HCT116 (cell line): Measurements from ENCODE around the gene IFT57. TPM values are rescaled to one million over a fixed set of nuclear protein-coding genes. Genes with fewer than 3 reads are reported as not detected.

Experiments
- ATAC-seq: fragments of 200-7000 bp; cut with Tn5 transposase; 2 replicates; pipeline ENCODE4 v1.9.1; 2020; ENCODE audit warnings: mild to moderate bottlenecking, moderate library complexity
- BruUV-seq: library from RNA; stranded (reverse); fragments of 400-500 nt; replicated peaks from 2 replicates; lab custom pipeline; 2021; lab: Mats Ljungman, UMichigan
- CTCF ChIA-PET: fragments of 300-600 bp; sonication (Branson Sonifier 250); formaldehyde crosslinking; loops from one replicate; lab custom pipeline; 2021; ENCODE audit warnings: antibody characterized with exemption; lab: Charles Lee
- POLR2A ChIA-PET: fragments of 300-600, 350-600 bp; sonication (Branson Sonifier 250); formaldehyde crosslinking; loops from one replicate; lab custom pipeline; 2021; ENCODE audit warnings: antibody characterized with exemption; lab: Charles Lee
- RAD21 ChIA-PET, 2 experiments: fragments of 300-600 bp; sonication (Branson Sonifier 250); formaldehyde crosslinking; loops; one replicate each; lab custom pipeline; 2023; ENCODE audit warnings: low total read pairs in 2 of 2; ENCODE audit not compliant: uncharacterized antibody in 2 of 2, unreplicated experiment in 2 of 2, low non-redundant PET in 1 of 2; lab: Charles Lee
- DNase-seq: peaks from one replicate; pipeline ENCODE4 v3.0.0-alpha.2; 2010; ENCODE audit warnings: low read depth, low spot score
- H2AFZ ChIP-seq: fragments of 200-600 bp; shearing (Covaris generic), sonication (generic); 2 replicates; pipeline ENCODE4 v1.6.1; 2017; ENCODE audit warnings: low read depth, mixed run types, mixed read lengths, antibody characterized with exemption, low read length; ENCODE audit not compliant: poor library complexity, severe bottlenecking
- H3K27ac ChIP-seq: 2 replicates; pipeline ENCODE4 v1.5.1; 2012; ENCODE audit warnings: low read depth, low read length
- H3K27me3 ChIP-seq: fragments of 200-600 bp; sonication (generic); 2 replicates; pipeline ENCODE4 v1.6.1; 2016; ENCODE audit warnings: mixed run types, low read length, mixed read lengths; ENCODE audit not compliant: insufficient read depth
- H3K36me3 ChIP-seq, 2 experiments: fragments of 200-500 bp in 1 of 2; fragments of 200-600 bp in 1 of 2; sonication (Bioruptor generic) in 1 of 2; sonication (generic) in 1 of 2; 2 replicates each; pipeline versions ENCODE4 v1.5.1 to v1.6.1; 2014 to 2016; ENCODE audit warnings: low read length in 2 of 2, inconsistent platforms in 1 of 2, mixed read lengths in 1 of 2, mixed run types in 1 of 2; ENCODE audit not compliant: insufficient read depth in 2 of 2, control insufficient read depth in 1 of 2
- H3K4me1 ChIP-seq, 2 experiments: fragments of 200-600 bp in 1 of 2; sonication (generic) in 1 of 2; 2 replicates each; pipeline versions ENCODE4 v1.5.1 to v1.6.1; 2012 to 2017; ENCODE audit warnings: low read length in 2 of 2, inconsistent platforms in 1 of 2, mild to moderate bottlenecking in 1 of 2, mixed read lengths in 1 of 2, mixed run types in 1 of 2, moderate library complexity in 1 of 2; ENCODE audit not compliant: insufficient read depth in 2 of 2, control insufficient read depth in 1 of 2
- H3K4me2 ChIP-seq: fragments of 200-600 bp; sonication (generic); 2 replicates; pipeline ENCODE4 v1.6.1; 2017; ENCODE audit warnings: mixed run types, low read length, mixed read lengths
- H3K4me3 ChIP-seq, 2 experiments: fragments of 200-600 bp in 1 of 2; sonication (generic) in 1 of 2; replicated peaks in 1 of 2; 2 replicates each; pipeline ENCODE4 v1.5.1; 2011 to 2016; ENCODE audit warnings: low read length in 2 of 2, control low read depth in 1 of 2, low read depth in 1 of 2, mild to moderate bottlenecking in 1 of 2, mixed read lengths in 1 of 2, mixed run types in 1 of 2
- H3K79me2 ChIP-seq: fragments of 200-600 bp; sonication (generic); 2 replicates; pipeline ENCODE4 v1.6.1; 2017; ENCODE audit warnings: mild to moderate bottlenecking, mixed run types, low read length, moderate library complexity, mixed read lengths; ENCODE audit not compliant: insufficient read depth
- H3K9ac ChIP-seq: fragments of 200-600 bp; sonication (generic); 2 replicates; pipeline ENCODE4 v1.6.1; 2016; ENCODE audit warnings: low read length, mixed read lengths
- H3K9me2 ChIP-seq: fragments of 200-600 bp; sonication (generic), shearing (Covaris generic); 2 replicates; pipeline ENCODE4 v1.6.1; 2017; ENCODE audit warnings: mixed run types, mild to moderate bottlenecking, moderate library complexity; ENCODE audit not compliant: insufficient read depth
- H3K9me3 ChIP-seq, 2 experiments: fragments of 200-500 bp in 1 of 2; fragments of 200-600 bp in 1 of 2; sonication (Bioruptor generic) in 1 of 2; sonication (generic) in 1 of 2; 2 replicates each; pipeline ENCODE4 v1.6.1; 2014 to 2017; ENCODE audit warnings: low read length in 2 of 2, mixed read lengths in 2 of 2, inconsistent platforms in 1 of 2, low read depth in 1 of 2, mild to moderate bottlenecking in 1 of 2, mixed run types in 1 of 2, moderate library complexity in 1 of 2; ENCODE audit not compliant: control insufficient read depth in 1 of 2, insufficient read depth in 1 of 2
- H4K20me1 ChIP-seq: fragments of 200-600 bp; sonication (generic), shearing (Covaris generic); 2 replicates; pipeline ENCODE4 v1.6.1; 2017; ENCODE audit warnings: mixed run types, mild to moderate bottlenecking, moderate library complexity; ENCODE audit not compliant: insufficient read depth
- CBX3 ChIP-seq: IDR thresholded peaks from 2 replicates; pipeline ENCODE4 v1.6.1; 2012; ENCODE audit warnings: low read depth
- CEBPB ChIP-seq: IDR thresholded peaks from 2 replicates; pipeline ENCODE4 v1.6.1; 2012; ENCODE audit warnings: low read depth
- EZH2phosphoT487 ChIP-seq: fragments of 200-600 bp; IDR thresholded peaks from 2 replicates; pipeline ENCODE4 v1.6.1; 2018; ENCODE audit warnings: antibody characterized with exemption, borderline replicate concordance
- JUND ChIP-seq: IDR thresholded peaks from 2 replicates; pipeline ENCODE4 v1.6.1; 2012
- MAX ChIP-seq: IDR thresholded peaks from 2 replicates; pipeline ENCODE4 v1.6.1; 2012
- POLR2A ChIP-seq: IDR thresholded peaks from 2 replicates; pipeline ENCODE4 v1.7.0; 2011; ENCODE audit warnings: borderline replicate concordance; ENCODE audit not compliant: insufficient read depth, insufficient read length; ENCODE audit errors: extremely low read depth
- RAD21 ChIP-seq: IDR thresholded peaks from 2 replicates; pipeline ENCODE4 v1.6.1; 2012; ENCODE audit warnings: low read depth, mild to moderate bottlenecking
- REST ChIP-seq: IDR thresholded peaks from 2 replicates; pipeline ENCODE4 v1.6.1; 2012; ENCODE audit warnings: low read depth
- SIN3A ChIP-seq: IDR thresholded peaks from 2 replicates; pipeline ENCODE4 v1.6.1; 2012; ENCODE audit warnings: low read depth
- SP1 ChIP-seq: IDR thresholded peaks from 2 replicates; pipeline ENCODE4 v1.6.1; 2012; ENCODE audit warnings: low read depth
- SRF ChIP-seq: IDR thresholded peaks from 2 replicates; pipeline ENCODE4 v1.6.1; 2012; ENCODE audit warnings: low read depth
- TCF7L2 ChIP-seq: IDR thresholded peaks from 2 replicates; pipeline ENCODE4 v1.7.0; 2011; ENCODE audit warnings: borderline replicate concordance, inconsistent platforms; ENCODE audit not compliant: insufficient read depth, insufficient read length; ENCODE audit errors: extremely low read depth
- YY1 ChIP-seq: IDR thresholded peaks from 2 replicates; pipeline ENCODE4 v1.6.1; 2011; ENCODE audit warnings: low read length, low read depth, moderate library complexity, mild to moderate bottlenecking; ENCODE audit not compliant: insufficient replicate concordance; ENCODE audit errors: extremely low read depth
- ZNF274 ChIP-seq: fragments of 200-500 bp; sonication (Bioruptor generic); IDR thresholded peaks from 2 replicates; pipeline ENCODE4 v1.6.1; 2014; ENCODE audit warnings: mild to moderate bottlenecking, low read depth, low read length, inconsistent platforms
- intact Hi-C: fragments of 100-400 bp; cut with micrococcal nuclease; formaldehyde crosslinking; loops from 2 replicates; pipeline ENCODE4 v1.10.0; 2022
- total RNA-seq: library from RNA; stranded (reverse); gene quantifications from one replicate; pipeline ENCODE4 v1.2.1, GENCODE V29; 2021; ENCODE audit not compliant: unreplicated experiment

The IFT57 gene
- total RNA-seq, 1 experiment from 2014 or later = 38.4 TPM

GRCh38 chr3:108164391-108164790 is 57.8 kb downstream of the IFT57 start (continued):
- no peak for TF ChIP-seq REST
- no peak for TF ChIP-seq ZNF274
- no peak for TF ChIP-seq TCF7L2
- no peak for TF ChIP-seq YY1
- no peak for TF ChIP-seq MAX
- no peak for TF ChIP-seq SIN3A
- TF ChIP-seq EZH2phosphoT487 = no peak
- TF ChIP-seq POLR2A = no peak
- no peak for TF ChIP-seq SRF
- no peak for TF ChIP-seq CBX3

- intact Hi-C loops = no loop called here
- Histone ChIP-seq H3K4me1 (peaks cover 0 to 8% of the 10 kb centered on the region in 2 experiments; a peak in 1 of 4 replicates), H3K27ac (no peak overlapping the region), H2AFZ (no peak overlapping the region), H3K4me2 (no peak overlapping the region), H3K27me3 (no peaks in the 10 kb centered on the region), H3K9ac (no peak overlapping the region), H4K20me1 (no peaks in the 10 kb centered on the region), H3K36me3 (peaks cover 0 to 2% of the 10 kb centered on the region in 2 experiments; a peak in 2 of 4 replicates), H3K9me3 (no peaks in the 10 kb centered on the region), H3K4me3 (no peak overlapping the region), H3K79me2 (no peaks in the 10 kb centered on the region), H3K9me2 (no peaks in the 10 kb centered on the region)
- no TSS peak for BruUV-seq
- POLR2A ChIA-PET = no interaction called here
- CTCF ChIA-PET = no interaction called here
- ATAC-seq = no peak
- DNase-seq = no peak
- TF ChIP-seq JUND (no peak), SRF (no peak), RAD21 (no peak), SP1 (no peak), POLR2A (no peak), MAX (no peak), CEBPB (no peak), CBX3 (no peak), EZH2phosphoT487 (no peak), YY1 (no peak), ZNF274 (no peak)
- RAD21 ChIA-PET = no interaction called here
These were observed 62.4 kb downstream of the IFT57 start for GRCh38 chr3:108159865-108160264.
